Endothelial cell (in vitro differentiated cells): ENCODE results near the gene PMS1. TPM values are rescaled to one million over a fixed set of nuclear protein-coding genes. Genes with fewer than 3 reads are reported as not detected.

Source experiments
- DNase-seq: peaks from one replicate; pipeline ENCODE4 v3.0.0; 2021; ENCODE audit warnings: low spot score
- H3K27ac Mint-ChIP-seq: one replicate; pipeline ENCODE4 v1.8.0; 2021; ENCODE audit warnings: mixed read lengths, inconsistent platforms; ENCODE audit not compliant: unreplicated experiment
- H3K27me3 Mint-ChIP-seq: one replicate; pipeline ENCODE4 v1.8.0; 2021; ENCODE audit warnings: mild to moderate bottlenecking, moderate library complexity, mixed read lengths, inconsistent platforms; ENCODE audit not compliant: unreplicated experiment
- H3K36me3 Mint-ChIP-seq: one replicate; pipeline ENCODE4 v1.8.0; 2021; ENCODE audit warnings: mild to moderate bottlenecking, low read depth, mixed read lengths, inconsistent platforms; ENCODE audit not compliant: unreplicated experiment
- H3K4me1 Mint-ChIP-seq: one replicate; pipeline ENCODE4 v1.8.0; 2021; ENCODE audit warnings: mild to moderate bottlenecking, mixed read lengths, inconsistent platforms; ENCODE audit not compliant: unreplicated experiment
- H3K4me3 Mint-ChIP-seq: one replicate; pipeline ENCODE4 v1.8.0; 2021; ENCODE audit warnings: mild to moderate bottlenecking, mixed read lengths, inconsistent platforms; ENCODE audit not compliant: unreplicated experiment
- H3K9me3 Mint-ChIP-seq: one replicate; pipeline ENCODE4 v1.8.0; 2021; ENCODE audit warnings: mixed read lengths, inconsistent platforms; ENCODE audit not compliant: unreplicated experiment
- total RNA-seq: library from RNA; stranded (reverse); fragmentation: NEBNext Ultra II Directional; extraction: Animal tissue kit (Norgen Biotek cat#: 25700); gene quantifications from one replicate; pipeline ENCODE4 v1.2.1, GENCODE V29; 2021; ENCODE audit not compliant: unreplicated experiment
- TF ChIP-seq, protein P1 (sequence below): fragments of 200-600 bp; sonication (generic); IDR thresholded peaks from one replicate; pipeline ENCODE4 v1.5.0; 2021; ENCODE audit warnings: antibody characterized with exemption; ENCODE audit not compliant: unreplicated experiment

PMS1 gene
- total RNA-seq, 1 donor from 2014 or later = 36.0 TPM

DNA sequence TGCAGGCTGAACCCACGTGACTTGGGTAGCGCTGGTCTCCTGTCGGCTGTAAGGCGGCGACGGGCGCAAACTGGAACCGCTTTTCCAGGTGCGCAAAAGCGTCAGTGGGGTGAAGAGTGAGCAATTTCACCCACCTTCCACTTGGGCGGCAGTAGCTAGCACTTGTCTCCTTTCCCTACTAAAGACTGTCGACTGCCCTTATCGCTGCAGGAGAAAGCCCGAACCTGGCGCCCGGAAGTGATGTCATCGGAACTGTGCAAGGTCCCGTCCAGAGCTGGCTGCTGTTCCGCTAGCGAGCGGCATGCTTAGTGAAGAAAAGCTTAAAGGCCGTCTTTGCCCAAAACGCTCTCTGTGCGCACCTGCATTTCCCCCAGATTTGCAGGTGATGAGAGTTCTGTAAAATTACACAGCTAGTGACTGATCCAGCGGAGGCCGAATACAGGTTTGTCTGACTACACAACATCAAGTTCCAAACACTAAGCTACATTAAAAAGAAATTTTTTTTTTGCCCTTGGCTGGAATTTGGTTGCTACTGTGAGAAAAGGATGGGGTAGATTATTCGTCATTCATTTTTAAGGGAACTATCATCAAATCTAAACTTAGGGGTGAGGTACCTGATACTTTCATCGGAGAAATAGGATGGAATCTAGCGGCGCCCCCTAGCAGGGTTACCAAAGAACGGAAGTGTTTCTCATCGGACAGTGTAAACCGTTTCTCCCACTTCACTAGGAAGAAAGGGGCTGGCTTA, 21.5 kb upstream of the PMS1 start, which contains the start of gene OSGEPL1:
TSS of gene OSGEPL1 (minus strand) at position 242 of the 748 bp plus-strand sequence. CDS start 1,152 bp downstream, outside the sequence.
- H3K27ac Mint-ChIP-seq = peak within 1 kb of the TSS; percentile 76
- H3K36me3 Mint-ChIP-seq = peaks cover 8% of the 10 kb centered on the region
- TF ChIP-seq, protein P1, sequence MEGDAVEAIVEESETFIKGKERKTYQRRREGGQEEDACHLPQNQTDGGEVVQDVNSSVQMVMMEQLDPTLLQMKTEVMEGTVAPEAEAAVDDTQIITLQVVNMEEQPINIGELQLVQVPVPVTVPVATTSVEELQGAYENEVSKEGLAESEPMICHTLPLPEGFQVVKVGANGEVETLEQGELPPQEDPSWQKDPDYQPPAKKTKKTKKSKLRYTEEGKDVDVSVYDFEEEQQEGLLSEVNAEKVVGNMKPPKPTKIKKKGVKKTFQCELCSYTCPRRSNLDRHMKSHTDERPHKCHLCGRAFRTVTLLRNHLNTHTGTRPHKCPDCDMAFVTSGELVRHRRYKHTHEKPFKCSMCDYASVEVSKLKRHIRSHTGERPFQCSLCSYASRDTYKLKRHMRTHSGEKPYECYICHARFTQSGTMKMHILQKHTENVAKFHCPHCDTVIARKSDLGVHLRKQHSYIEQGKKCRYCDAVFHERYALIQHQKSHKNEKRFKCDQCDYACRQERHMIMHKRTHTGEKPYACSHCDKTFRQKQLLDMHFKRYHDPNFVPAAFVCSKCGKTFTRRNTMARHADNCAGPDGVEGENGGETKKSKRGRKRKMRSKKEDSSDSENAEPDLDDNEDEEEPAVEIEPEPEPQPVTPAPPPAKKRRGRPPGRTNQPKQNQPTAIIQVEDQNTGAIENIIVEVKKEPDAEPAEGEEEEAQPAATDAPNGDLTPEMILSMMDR = peak; percentile 45
- peaks cover 1% of the 10 kb centered on the region for H3K27me3 Mint-ChIP-seq
- H3K4me3 Mint-ChIP-seq = peak within 1 kb of the TSS; percentile 89
- H3K9me3 Mint-ChIP-seq = no peaks in the 10 kb centered on the region
- peak; percentile 73 for DNase-seq
- H3K4me1 Mint-ChIP-seq = peaks cover 3% of the 10 kb centered on the region

DNA sequence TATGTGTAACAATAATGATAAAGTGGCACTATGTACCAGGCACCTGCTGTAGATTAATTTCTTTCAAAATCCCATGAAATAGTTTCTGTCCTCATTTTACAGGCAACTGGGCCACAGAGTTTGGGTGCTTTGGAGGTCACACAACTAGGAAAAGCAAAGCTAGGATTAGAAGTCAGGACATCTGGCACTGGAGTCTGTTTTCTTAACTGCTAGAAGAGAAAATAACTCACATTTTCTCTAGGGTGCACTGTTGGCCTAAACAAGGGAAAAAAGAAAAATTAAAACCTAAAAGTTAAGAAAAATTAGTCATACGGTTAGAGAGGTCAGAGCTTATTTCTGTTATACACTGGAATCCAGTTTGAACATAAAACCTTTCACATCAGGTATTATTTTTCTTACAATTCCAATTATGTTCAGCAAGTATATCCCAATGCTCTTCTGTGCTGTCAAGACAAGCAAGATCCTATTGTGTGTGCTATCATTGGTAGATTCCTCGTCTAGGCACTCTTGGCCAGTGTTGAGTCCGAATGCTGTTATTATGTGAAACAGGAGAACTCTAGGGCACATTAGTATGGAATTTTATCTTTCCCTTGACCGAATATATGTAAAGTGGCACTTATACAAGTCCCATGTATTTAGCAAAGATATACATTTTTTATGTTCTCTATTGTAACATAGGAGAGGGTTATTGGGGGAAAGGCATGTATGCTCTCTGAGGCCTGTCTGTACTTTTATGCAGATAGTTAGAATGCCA, 20.2 kb upstream of the PMS1 start:
- peak overlapping the region; percentile 24 for H3K27ac Mint-ChIP-seq
- H3K27me3 Mint-ChIP-seq = peaks cover 1% of the 10 kb centered on the region
- TF ChIP-seq, protein P1 = no peak
- H3K4me1 Mint-ChIP-seq = peaks cover 3% of the 10 kb centered on the region
- H3K4me3 Mint-ChIP-seq = no peak overlapping the region
- no peak for DNase-seq
- H3K36me3 Mint-ChIP-seq = peaks cover 8% of the 10 kb centered on the region
- H3K9me3 Mint-ChIP-seq = no peaks in the 10 kb centered on the region

DNA sequence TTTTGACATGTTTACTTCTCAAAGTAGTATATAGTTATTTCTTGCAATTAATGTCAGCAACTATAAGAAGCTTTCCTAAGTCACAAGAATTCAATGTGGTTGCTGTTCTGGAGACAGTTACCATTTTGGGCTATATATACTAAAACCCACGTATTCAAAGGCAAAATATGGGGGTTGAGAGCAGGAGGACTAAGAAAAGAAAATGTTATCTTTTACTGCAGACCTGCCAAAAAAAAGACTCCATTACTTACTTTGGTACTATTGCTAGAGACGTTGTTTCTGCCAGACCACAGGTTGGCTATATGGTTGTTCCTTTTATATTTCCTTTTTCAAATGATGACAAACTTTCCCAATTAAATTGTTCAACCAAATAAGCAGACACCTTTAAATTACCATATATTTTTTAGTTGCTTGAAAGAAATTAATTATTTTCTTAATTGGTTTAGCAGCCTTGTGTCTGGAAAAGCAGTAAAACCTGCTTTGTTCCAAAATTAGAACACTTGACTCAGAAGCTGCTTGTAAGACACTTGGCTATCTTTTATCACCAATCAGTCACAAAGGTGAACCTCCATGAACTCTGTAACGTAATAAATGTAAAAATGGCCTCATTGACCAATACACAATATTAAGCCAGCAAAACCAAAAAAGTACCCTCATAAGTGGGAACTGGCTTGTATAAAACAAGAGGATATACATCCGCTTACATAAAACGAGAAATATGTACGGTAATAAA, 13.5 kb upstream of the PMS1 start:
- H3K27me3 Mint-ChIP-seq = peaks cover 1% of the 10 kb centered on the region
- TF ChIP-seq, protein P1 = no peak
- H3K4me1 Mint-ChIP-seq = no peaks in the 10 kb centered on the region
- no peak overlapping the region for H3K27ac Mint-ChIP-seq
- H3K4me3 Mint-ChIP-seq = no peak overlapping the region
- H3K36me3 Mint-ChIP-seq = peaks cover 8% of the 10 kb centered on the region
- H3K9me3 Mint-ChIP-seq = no peaks in the 10 kb centered on the region
- DNase-seq = no peak

DNA sequence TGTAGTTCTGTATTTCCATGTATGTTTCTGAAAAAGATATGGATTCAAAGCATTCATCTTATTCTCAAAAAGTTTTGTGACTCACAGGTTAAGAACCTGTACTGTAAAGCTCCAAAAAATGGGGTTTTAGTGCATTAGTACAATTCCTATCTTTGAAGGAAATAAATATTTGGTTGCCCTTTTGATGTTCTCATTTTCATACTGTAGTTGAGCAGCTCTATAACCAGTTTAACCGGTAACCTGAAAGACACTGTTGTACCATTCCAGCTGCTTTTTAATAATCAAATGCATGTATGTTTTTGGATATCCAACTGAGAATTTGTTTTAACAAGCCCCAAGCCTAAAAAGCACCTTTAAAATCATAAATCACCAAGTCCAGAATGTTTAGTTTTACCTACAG, 12.0 kb upstream of the PMS1 start:
- H3K4me3 Mint-ChIP-seq = no peak overlapping the region
- H3K27ac Mint-ChIP-seq = no peak overlapping the region
- H3K9me3 Mint-ChIP-seq = no peaks in the 10 kb centered on the region
- no peaks in the 10 kb centered on the region for H3K4me1 Mint-ChIP-seq
- DNase-seq = no peak
- TF ChIP-seq, protein P1 = no peak
- peaks cover 2% of the 10 kb centered on the region for H3K36me3 Mint-ChIP-seq
- no peaks in the 10 kb centered on the region for H3K27me3 Mint-ChIP-seq
